KOPT-K1 (cell line): Measurements from ENCODE around the gene TWIST2.

Experiments used
- H3K27ac ChIP-seq: fragments of 200-600 bp; sonication (generic); 2 replicates; pipeline ENCODE4 v1.5.1; 2016; ENCODE audit warnings: antibody characterized with exemption, mild to moderate bottlenecking, low read depth, low read length; ENCODE audit not compliant: poor library complexity, severe bottlenecking
- H3K36me3 ChIP-seq: fragments of 200-600 bp; sonication (generic); 2 replicates; pipeline ENCODE4 v1.5.1; 2017; ENCODE audit warnings: antibody characterized with exemption, mild to moderate bottlenecking, low read length, moderate library complexity; ENCODE audit not compliant: insufficient read depth
- H3K9me3 ChIP-seq: fragments of 200-600 bp; sonication (generic); 2 replicates; pipeline ENCODE4 v1.5.1; 2017; ENCODE audit warnings: antibody characterized with exemption, low read length, mild to moderate bottlenecking; ENCODE audit not compliant: insufficient read depth, poor library complexity, severe bottlenecking

TWIST2 gene

GRCh38 chr2:238955648-238956531 is 108.0 kb downstream of the TWIST2 start:
- H3K36me3 ChIP-seq: no peaks in the 10 kb centered on the region
- peaks cover 4% of the 10 kb centered on the region for H3K9me3 ChIP-seq
- no peak overlapping the region for H3K27ac ChIP-seq

GRCh38 chr2:238956676-238957075 is 108.8 kb downstream of the TWIST2 start:
- H3K36me3 ChIP-seq: no peaks in the 10 kb centered on the region
- H3K9me3 ChIP-seq: peaks cover 4% of the 10 kb centered on the region

More at GRCh38 chr2:238956676-238957075, 108.8 kb downstream of the TWIST2 start:
- H3K27ac ChIP-seq: no peak overlapping the region
